ENCODE results near the gene OSCP1.
A peak's percentile ranks its signal among the peaks of the same experiment; 100 is the strongest.
"Not testable (repeated sequence)": the region's sequence is repeated elsewhere in the genome, so short reads cannot be mapped to it uniquely, and the experiment has no call there.

Gene OSCP1, protein sequence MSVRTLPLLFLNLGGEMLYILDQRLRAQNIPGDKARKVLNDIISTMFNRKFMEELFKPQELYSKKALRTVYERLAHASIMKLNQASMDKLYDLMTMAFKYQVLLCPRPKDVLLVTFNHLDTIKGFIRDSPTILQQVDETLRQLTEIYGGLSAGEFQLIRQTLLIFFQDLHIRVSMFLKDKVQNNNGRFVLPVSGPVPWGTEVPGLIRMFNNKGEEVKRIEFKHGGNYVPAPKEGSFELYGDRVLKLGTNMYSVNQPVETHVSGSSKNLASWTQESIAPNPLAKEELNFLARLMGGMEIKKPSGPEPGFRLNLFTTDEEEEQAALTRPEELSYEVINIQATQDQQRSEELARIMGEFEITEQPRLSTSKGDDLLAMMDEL

DNA sequence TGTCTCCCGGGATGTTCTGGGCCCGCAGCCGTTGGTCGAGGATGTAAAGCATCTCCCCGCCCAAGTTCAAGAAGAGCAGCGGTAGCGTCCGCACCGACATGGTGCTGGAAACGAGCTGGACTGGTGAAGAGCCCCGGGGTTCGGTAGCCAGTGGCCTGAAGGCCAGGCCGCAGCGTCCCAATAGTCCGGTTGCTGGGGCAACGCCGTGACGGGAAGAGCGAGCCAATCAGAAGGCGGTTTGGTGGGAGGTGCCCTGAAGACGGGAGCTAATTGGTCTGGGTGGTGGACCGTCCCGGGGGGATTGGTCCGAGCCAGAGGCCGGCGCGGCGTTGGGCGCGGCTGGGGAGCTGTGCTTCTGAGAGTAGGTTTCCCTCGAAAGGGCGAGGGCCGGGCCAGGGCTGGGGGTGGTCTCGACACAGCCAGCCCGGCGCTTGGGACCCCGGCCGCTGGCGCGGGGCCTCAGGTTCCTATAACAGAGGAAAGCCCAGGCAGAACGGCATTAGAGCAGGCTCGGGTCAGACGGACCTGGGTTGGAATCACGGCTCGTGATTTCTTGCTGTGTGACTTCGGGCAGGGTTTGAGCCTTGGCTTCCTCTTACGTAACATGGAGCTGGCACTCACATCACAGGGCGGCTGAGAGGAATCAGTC is at the start of gene OSCP1:
OSCP1 (minus strand) TSS at position 182 of the 649 bp plus-strand sequence; CDS start at position 100, 82 bp downstream.
- DNase-seq = peak; percentile 97

DNA sequence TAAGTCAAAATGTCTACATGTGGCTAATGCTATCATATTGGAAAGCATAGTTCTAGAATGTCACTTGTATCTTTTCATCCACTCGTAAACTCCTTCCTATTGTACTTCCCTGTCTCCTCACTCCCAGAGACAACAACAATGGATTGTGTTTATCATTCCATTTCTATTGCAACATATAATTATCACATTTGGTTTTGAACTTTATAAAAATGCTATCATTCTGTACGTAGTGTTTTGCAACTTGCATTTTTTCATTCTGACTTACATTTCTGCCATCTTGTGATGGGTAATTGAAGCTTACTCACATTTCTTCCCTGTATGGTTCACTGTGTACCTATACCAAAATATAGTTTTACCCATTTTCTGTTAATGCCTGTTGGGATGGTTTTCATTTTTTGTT is 47.0 kb upstream of the OSCP1 start:
- no peak for DNase-seq

DNA sequence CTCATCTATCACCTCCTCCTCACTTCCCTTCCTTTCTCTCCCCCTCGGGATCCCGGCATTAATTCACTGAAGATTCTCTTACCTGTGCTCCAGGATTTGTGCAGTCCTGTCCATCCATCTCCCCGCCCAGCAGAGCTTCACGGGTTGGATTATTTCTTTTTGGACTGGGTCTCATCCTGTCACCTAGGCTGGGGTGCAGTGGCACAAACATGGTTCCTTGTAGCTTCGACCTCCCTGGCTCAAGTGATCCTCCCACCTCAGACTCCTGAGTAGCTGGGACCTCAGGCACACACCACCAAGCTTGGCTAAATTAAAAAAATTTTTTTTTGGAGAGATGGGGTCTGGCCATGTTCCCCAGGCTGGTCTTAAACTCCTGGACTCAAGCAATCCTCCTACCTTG is 44.7 kb upstream of the OSCP1 start:
- no peak for DNase-seq

DNA sequence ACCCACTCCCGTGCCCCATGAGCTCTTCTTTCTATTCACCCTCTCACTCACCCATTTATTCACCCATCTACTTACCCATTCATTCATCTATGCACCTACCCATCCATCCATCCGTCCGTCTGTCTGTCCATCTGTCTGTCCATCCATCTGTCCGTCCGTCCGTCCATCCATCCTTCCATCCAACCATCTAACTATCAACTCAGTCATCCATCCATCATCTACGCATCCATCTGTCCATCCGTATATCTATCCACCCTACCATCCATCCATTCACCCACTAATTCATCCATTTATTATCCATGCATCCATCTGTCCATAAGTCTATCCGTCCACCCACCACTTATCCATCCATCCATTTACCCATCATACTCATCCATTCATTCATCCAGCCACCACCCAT is 43.3 kb upstream of the OSCP1 start:
- DNase-seq = no peak

DNA sequence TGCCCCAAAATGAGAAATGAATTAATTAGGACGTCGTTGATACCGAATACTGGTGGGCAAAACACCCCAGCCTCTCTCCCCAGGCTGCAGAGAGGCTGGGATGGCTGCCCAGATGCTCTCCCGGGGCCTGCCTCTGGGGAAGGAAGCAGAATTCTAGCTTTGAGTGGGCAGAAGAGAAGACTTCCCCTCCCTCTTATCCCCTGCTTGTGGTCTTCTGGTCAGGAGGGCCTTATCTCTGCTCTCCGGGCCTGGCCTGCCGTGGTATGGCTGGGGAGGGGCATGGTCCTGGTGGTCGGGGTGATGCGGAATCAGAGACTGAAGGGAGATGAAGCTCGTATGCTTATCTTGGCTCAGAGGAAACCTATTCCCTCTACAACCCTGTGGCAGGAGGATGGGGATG is 42.2 kb upstream of the OSCP1 start:
- no peak for DNase-seq

DNA sequence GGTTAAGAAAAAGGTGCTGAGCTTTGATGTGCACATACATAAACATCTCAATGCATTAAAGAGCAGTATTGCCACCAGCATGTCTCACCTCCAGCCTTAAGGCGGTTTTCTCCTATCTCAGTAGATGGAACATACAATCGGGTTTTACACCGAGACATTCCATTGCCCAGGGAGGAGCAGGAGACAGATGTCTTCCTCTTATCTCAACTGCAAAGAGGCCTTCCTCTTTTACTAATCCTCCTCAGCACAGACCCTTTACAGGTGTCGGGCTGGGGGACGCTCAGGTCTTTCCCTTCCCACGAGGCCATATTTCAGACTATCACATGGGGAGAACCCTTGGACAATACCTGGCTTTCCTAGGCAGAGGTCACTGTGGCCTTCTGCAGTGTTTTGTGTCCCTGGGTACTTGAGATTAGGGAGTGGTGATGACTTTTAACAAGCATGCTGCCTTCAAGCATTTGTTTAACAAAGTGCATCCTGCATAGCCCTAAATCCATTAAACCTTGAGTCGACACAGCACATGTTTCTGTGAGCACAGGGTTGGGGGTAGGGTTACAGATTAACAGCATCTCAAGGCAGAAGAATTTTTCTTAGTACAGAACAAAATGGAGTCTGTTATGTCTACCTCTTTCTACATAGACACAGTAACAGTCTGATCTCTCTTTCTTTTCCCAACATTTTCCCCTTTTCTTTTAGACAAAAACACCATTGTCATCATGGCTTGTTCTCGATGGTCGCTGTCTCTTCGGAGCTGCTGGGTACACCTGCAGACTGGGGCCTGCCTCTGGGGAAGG is 39.2 kb upstream of the OSCP1 start:
- not testable (repeated sequence) for DNase-seq

DNA sequence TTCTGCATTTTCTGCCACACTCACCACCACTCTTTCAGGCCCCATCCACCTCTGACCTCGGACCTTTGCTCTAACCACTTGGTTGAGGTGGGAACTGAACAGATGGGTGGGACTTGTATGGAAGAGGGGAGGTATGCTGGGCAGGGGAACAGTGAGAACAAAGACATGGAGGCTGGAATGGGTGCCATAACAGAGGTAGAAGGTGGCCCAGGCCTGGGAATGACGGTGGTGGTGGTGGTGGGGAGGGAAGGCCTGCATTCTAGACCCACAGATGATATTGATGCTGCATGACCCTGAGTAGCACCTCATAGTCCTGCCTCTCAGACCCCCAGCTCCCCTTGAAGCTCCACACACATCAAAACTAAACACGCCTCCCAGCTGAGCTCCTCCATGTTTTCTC is 37.7 kb upstream of the OSCP1 start:
- no peak for DNase-seq

DNA sequence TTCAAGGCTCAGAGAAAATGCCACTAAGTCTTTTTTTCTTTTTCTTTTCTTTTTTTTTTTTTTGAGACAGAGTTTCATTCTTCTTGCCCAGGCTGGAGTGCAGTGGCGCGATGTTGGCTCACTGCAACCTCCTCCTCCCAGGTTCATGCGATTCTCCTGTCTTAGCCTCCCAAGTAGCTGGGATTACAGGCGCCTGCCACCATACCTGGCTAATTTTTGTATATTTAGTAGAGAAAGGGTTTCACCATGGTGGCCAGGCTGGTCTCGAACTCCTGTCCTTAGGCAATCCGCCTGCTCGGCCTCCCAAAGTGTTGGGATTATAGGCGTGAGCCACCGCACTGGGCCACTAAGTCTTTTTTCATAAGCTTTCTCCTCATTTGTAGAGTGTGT is 37.1 kb upstream of the OSCP1 start:
- DNase-seq = not testable (repeated sequence)

DNA sequence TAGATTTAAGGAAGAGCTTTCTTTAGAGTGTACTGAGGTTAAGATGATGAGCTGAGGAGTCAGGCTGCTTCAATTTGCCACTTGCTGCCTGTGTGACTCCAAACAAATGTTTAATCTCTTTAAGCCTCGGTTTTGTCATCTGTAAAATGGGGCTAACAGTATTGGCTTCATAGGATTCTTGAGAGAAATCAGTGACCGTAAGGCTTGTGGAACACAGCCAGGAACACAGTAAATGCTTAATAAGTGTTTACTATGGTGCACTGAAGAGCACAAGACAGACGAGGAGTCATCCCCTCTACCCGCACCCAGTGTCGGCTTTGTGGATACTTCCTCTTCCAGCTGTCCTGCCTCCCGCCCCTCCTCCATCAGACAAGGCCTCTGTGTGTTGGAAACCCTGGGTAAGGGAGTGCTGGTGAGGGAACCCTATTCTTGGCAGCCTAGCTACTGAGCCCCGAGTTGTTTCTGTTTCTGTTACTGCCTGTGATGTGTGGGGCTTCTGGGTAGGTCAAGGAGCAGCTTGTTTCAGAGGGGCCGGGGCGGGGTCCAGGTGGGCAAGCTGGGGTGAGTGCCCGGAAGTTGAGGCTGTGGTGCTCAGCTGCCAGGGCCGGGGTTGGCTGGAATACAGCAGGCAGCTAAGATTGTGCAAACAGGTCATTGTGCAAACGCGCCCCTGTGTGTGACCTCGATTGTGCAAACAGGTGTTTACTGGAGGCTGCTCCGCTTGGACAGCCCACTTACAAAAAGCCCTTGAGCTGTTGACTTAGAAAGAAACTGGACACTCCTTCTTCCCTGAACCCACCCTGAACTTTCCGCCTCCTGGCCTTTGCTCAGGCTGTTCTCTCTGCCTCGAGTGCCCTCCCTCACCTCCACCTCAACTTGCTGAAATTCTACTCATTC is 36.4 kb upstream of the OSCP1 start:
- peak; percentile 55 for DNase-seq

DNA sequence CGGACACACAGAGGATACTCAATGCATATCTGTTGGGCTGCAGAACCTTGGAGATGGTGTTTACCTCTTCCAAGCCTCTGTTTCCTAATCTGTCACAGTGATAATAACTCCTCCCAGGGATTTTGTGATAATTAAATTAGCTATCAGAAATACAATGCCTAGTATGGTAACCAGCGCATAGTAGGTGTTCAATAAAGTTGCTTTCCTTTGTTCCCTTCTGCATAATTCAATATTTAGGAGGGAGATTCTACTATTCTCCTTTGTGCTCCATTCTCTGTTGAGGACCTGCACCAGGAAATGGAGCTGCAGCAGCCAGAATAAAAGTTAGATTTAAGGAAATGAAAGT is 35.8 kb upstream of the OSCP1 start:
- DNase-seq = no peak

DNA sequence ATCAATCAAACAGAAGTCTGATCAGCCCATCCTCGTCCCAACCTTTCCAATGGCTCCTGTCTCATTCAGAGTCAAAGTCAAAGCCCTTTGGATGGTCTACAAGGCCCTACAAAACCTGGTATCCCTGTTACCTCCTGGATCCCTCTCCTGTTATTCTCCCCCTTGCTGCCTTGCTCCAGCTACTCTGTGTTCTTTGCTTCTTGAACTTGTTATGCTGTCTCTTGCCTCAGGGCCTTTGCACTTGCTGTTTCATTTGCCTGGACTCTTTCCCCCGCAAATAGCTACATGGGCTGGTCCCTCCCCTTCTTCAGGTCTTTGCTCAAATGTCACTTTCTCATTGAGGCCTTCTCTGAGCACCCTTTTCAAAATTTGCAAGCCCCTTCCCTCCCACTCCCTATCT is 33.8 kb upstream of the OSCP1 start:
- no peak for DNase-seq

DNA sequence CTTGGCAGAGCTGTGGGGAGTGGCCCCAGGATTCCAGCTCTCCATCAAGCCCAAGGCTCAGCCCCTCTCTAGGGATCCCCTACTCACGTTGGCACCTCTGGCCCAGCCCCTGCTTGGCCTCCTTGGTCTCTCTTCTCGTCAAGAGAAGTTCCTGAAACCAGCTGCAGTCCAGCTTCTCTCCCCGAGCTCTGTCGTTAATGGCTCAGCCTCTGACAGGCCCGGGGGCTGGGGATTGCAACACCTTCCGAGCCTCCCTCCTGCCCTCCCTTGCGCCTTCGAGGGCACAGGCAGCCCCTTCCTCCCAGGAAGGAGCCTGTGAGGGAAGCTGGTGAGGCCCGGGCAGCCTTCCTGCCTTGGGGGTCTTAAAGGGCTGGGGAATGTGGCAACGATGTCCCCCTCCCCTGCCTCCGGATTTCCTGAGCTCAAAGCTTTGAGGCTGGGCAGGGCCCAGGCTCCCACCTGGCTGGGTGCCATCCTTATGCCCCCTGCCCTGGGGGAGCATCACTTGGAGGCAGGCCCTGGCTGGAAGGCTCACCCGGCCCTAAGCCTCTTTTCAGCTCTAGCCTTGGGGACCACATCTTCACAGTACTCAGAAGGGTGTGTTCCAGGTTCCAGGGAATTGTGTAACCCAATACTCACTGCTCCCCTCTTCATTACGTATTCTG is 32.6 kb upstream of the OSCP1 start, which contains the start of gene CSF3R:
CSF3R (minus strand) TSS at position 190 of the 665 bp plus-strand sequence. CDS start 3,417 bp downstream, outside the sequence.
- peak; percentile 40 for DNase-seq

DNA sequence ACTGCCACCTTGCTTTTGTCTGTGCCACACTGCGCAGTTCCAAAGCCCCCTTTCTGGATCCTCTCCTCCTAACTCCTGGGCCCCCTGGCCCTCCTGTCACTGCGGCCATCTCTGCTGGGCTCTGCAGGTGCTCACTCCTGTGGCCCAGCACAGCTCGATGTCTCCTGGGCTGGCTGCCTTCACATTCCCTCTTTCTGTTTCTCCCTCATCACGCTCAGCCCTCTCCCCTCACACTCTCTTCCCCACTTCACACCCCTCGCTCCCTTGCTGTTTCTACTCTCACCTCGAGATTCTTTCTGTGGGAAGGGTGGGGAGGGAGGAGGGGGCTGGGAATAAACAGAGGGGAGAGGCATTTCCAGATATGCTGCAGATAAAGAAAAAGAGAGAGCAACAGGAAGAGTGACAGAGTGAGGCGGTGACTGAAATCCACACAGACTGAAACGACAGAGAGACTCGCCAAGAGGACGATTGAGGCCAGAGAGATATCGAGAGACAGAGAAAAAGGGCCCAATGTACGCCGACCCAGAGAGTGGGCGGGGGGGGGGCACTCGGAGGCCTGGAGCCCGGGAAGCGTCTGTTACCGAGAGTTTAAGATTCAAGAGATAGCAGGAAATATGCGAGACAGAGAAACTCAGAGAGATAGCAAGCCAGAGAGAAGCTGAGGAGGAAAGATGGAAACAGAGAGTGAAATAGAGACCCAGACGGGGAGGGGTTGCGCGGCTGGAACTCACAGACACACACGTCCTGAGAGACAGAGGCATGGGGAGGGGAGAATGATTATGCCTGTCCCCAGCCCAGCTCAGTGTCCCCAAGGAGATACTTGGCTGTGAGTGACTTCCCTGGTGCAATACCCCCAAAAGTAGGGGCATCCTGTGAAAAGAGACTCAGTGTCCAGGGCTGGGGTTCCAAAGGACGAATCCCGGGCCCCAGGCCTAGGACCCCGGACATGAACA is 31.8 kb upstream of the OSCP1 start:
- no peak for DNase-seq

DNA sequence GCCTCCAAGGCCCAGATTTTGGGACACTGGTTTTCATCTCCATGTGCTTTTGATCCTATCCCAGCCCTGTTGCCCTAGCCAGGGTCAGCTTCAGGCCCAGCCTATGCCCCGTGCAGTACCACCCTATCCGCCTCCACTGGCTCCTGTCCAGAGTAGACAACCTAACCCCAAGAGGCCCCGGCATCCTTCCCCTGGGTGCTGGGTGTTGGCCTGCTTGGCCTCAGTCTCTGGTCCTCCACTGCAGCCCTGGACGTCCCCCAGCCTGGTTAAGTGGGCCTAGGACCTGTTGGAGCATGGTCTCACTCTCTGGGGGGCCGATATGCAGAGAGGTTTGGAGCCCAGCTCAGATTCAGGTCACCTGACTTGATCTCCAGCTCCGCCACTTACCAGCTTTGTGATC is 30.8 kb upstream of the OSCP1 start:
- DNase-seq = no peak

DNA sequence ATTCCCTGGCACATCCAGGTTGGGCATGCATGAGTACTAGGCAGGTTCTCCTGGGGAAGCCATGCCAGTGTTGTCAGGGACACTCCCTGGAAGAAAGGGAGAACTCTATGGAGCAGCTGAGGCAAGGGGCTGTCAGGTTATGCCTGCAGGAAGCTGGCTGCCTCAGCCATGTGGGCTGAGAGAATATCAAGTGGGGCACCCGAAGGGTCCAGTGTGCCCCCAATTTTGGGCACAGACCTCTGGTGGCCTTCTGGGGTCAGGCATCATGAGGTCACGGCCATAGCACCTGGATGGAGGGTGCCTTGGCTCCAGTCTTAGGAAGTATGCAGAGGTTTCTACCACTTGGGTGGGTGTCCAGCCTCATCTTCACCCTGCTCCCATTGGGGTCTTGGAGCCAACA is 29.9 kb upstream of the OSCP1 start:
- no peak for DNase-seq

DNA sequence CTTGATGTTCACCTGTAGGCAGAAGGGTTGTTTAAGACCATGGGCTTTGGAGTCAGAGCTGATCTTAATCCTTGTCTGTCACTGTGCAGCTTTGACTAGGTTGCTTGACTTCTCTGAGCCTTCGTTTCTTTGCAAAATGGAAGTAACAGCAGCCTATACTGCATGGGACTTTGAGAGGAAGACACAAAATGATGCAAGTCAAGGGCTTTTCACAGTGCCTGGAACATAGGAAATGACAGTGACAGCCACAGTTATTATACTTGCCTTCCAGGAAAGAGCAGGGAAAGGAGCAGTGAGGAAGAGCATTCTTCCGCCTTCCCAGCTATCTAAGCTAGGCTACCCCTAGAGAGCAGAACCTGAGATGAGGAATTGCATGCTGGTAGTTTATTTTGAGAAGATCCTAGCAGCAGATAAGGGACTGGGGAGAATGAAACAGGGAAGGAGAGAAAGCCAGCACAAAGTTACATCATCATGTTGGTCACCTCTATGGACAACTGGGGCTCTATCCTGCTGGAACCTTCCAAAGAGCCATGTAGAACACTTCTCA is 29.3 kb upstream of the OSCP1 start:
- DNase-seq = no peak

DNA sequence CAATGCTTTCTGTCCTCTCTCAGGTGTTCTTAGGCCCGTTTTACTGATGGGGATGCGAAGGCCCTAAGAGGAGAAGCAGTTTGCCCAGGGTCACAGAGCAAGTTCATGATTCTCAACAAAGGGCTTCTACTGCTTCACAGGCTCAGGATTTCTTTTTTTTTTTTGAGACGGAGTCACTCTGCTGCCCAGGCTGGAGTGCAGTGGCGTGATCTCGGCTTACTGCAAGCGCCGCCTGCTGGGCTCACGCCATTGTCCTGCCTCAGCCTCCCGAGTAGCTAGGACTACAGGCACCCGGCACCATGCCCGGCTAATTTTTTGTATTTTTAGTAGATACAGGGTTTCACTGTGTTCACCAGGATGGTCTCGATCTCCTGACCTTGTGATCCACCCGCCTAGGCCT is 27.4 kb upstream of the OSCP1 start:
- DNase-seq = not testable (repeated sequence)

DNA sequence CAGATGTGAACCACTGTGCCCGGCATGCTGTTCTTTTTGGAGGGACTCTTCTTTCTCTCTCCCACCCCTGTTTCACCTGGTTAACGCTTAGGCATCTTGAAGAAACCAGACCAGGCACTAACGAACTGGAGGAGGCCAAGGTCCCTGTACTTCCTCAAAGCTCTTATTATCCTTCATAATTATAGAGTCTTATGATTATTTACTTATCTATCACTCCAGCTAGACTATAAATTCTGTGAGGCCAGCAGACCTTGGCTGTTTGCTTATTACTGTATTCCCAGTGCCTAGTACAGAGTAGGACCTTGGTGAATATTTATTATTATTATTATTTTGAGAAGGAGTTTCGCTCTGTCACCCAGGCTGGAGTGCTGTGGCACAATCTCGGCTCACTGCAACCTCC is 26.7 kb upstream of the OSCP1 start:
- no peak for DNase-seq

DNA sequence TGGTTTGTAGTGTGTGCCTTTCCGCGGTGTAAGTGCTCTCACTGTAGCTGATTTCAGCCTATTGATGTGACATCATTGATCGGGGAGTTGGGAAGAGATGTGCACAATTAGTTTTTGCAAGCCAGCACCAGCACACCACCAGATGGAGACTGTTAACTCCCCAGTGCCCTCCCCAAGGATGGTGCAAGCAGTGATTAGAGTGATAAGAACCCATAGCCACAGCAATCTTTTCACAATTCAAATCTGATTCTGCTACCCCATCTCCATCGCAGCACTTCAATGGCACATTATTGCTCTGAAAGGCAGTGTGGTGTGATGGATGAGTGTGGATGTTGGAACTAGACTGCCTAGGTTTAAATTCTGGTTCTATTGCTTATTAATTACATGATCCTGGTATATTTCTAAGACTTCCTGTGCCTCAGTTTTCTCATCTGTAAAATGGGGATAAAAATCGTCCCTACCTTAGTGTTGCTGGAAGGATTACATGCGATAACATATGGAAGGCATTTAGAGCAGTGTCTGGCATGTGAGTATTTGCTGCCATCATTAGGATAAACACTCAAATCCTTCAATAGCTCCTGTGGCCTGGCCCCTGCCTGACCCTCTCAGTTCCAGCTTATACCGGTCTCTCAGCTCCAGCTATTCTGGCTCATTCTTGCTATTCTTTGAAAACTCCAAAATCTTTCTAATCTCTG is 25.8 kb upstream of the OSCP1 start:
- no peak for DNase-seq

DNA sequence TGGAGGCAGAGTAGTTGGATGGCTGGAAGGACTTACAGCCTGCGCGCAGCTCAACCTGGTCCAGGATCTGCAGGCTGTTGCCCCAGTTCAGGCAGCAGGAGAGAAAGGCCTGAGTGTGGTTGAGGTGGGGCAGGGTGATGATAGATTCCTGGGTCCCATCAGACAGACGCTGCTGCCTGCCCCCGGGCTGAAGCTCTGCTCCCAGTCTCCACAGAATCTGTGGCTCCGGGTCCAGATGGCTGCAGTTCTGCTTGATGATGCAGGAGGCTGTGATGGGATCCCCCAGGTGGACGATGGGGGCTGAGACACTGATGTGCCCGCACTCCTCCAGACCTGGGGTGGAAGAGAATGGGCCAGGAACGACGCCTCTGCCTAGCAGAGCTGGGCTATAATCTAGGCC is 25.1 kb upstream of the OSCP1 start:
- no peak for DNase-seq

Data from femur (tissue), 1 donor.